GM12801 (cell line): ENCODE measurements around the gene PBX1.

Experiments used
- TF ChIP-seq, protein P1 (sequence below): IDR thresholded peaks from one replicate; pipeline ENCODE4 v1.5.1; 2011; ENCODE audit warnings: control low read depth; ENCODE audit not compliant: insufficient read length; ENCODE audit errors: extremely low read depth

The PBX1 gene

GRCh38 chr1:164519426-164519825, 39.6 kb upstream of the PBX1 start:
- TF ChIP-seq, protein P1, sequence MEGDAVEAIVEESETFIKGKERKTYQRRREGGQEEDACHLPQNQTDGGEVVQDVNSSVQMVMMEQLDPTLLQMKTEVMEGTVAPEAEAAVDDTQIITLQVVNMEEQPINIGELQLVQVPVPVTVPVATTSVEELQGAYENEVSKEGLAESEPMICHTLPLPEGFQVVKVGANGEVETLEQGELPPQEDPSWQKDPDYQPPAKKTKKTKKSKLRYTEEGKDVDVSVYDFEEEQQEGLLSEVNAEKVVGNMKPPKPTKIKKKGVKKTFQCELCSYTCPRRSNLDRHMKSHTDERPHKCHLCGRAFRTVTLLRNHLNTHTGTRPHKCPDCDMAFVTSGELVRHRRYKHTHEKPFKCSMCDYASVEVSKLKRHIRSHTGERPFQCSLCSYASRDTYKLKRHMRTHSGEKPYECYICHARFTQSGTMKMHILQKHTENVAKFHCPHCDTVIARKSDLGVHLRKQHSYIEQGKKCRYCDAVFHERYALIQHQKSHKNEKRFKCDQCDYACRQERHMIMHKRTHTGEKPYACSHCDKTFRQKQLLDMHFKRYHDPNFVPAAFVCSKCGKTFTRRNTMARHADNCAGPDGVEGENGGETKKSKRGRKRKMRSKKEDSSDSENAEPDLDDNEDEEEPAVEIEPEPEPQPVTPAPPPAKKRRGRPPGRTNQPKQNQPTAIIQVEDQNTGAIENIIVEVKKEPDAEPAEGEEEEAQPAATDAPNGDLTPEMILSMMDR: no peak

GRCh38 chr1:164524810-164525209, 34.2 kb upstream of the PBX1 start:
- TF ChIP-seq, protein P1: no peak

- TF ChIP-seq, protein P1: no peak
Measured at GRCh38 chr1:164534863-164535610, 23.9 kb upstream of the PBX1 start.

DNA sequence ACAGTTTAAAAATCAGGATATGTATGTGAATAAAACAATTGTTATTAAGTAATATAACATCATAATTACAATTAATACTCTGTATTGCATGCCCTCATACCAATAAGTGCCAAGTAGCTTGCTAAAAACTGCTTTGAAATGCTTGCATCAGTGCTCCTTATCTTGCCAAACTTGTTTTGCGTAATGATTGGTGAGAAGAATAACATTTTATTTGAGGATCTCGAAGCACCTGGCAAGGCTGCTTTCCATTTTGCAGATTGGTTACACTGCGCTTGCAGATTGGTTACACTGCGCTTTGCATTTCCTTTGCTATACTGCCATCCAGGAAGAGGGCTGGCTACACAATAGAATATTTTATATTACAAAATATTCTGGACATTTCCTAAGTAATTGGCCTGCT, 1.7 kb upstream of the PBX1 start:
- TF ChIP-seq, protein P1: no peak

- TF ChIP-seq, protein P1: no peak
Measured at GRCh38 chr1:164559342-164560051, 513 bp downstream of the PBX1 start.

- TF ChIP-seq, protein P1: no peak
Measured at GRCh38 chr1:164560121-164560541, 1.1 kb downstream of the PBX1 start.

DNA sequence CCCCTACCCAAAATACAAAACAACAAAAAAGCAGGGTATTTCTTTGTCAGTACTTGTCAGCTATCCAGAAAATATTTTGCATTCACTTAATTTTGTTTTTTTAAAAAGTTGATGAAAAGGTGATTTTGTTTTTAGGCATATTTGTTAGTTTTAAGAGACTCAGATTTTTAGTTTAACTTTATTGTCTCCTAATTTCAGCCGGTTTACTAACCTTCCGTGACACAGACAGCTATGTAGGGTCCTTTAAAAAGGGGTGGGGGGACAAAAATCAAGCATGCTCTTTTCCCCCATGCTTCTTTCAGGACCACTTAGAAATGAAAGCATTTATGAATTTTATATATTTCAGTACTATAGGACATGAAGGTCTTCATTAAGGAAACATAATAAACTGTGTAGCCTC, 1.6 kb downstream of the PBX1 start:
- TF ChIP-seq, protein P1: no peak
